Left lung (tissue), 10 donors: ENCODE results near the gene ARID5B. TPM values are rescaled to one million over a fixed set of nuclear protein-coding genes. Genes with fewer than 3 reads are reported as not detected.
A peak's percentile ranks its signal among the peaks of the same experiment; 100 is the strongest.
"Not testable (repeated sequence)": the region's sequence is repeated elsewhere in the genome, so short reads cannot be mapped to it uniquely, and the experiment has no call there.

ENCODE experiments used
- ATAC-seq: fragments of 200-7000 bp; cut with Tn5 transposase; one replicate; pipeline ENCODE4 v1.9.1; 2020; ENCODE audit warnings: moderate library complexity
- DNase-seq, 4 donors: peaks; one replicate each; pipeline ENCODE4 v3.0.0-alpha.2; 2013 to 2020
- H3K27ac ChIP-seq, 2 donors: fragments of 200-600 bp; sonication (generic) in 1 of 2; one replicate each; pipeline versions ENCODE4 v1.5.0 to v1.8.0; 2020 to 2021
- H3K27me3 ChIP-seq, 2 donors: fragments of 200-600 bp; sonication (generic) in 1 of 2; one replicate each; pipeline versions ENCODE4 v1.5.0 to v1.8.0; 2020 to 2021
- H3K36me3 ChIP-seq, 2 donors: fragments of 200-600 bp; sonication (generic) in 1 of 2; one replicate each; pipeline versions ENCODE4 v1.5.0 to v1.8.0; 2020 to 2021
- H3K4me1 ChIP-seq, 2 donors: fragments of 200-600 bp; one replicate each; pipeline ENCODE4 v1.8.0; 2021
- H3K4me3 ChIP-seq, 2 donors: fragments of 200-600 bp; sonication (generic) in 1 of 2; one replicate each; pipeline versions ENCODE4 v1.5.0 to v1.8.0; 2020 to 2021; ENCODE audit warnings: mild to moderate bottlenecking in 1 of 2
- H3K9me3 ChIP-seq, 2 donors: fragments of 200-600 bp; sonication (generic) in 1 of 2; one replicate each; pipeline versions ENCODE4 v1.5.0 to v1.8.0; 2020 to 2021
- CTCF ChIP-seq, 2 donors: fragments of 200-600 bp; sonication (generic) in 1 of 2; IDR thresholded peaks; one replicate each; pipeline versions ENCODE4 v1.5.0 to v1.8.0; 2021; ENCODE audit warnings: antibody characterized with exemption in 2 of 2
- intact Hi-C, 2 donors: fragments of 100-400 bp; cut with DNase I; formaldehyde crosslinking; loops; one replicate each; pipeline versions ENCODE4 v1.11.2 to v1.14.2; 2022
- polyA plus RNA-seq, 6 donors: library from polyadenylated mRNA; unstranded; fragments of 120-200 nt; gene quantifications; one replicate each; pipeline ENCODE4 v1.2.1, GENCODE V29; 2013; ENCODE audit not compliant: insufficient read length in 6 of 6
- total RNA-seq, 2 donors: library from RNA; stranded (reverse); fragmentation: NEBNext Ultra II Directional; extraction: Animal tissue kit (Norgen Biotek cat#: 25700); gene quantifications; one replicate each; pipeline ENCODE4 v1.2.1, GENCODE V29; 2021
- donor health status: DM: no; HTN: yes; CAD: no.
- donor health status: DM: no; HTN: no; CAD: no.

ARID5B gene
- total and polyA plus RNA-seq, 8 donors, result 29.9 to 51.5 (median 44.4) TPM

DNA sequence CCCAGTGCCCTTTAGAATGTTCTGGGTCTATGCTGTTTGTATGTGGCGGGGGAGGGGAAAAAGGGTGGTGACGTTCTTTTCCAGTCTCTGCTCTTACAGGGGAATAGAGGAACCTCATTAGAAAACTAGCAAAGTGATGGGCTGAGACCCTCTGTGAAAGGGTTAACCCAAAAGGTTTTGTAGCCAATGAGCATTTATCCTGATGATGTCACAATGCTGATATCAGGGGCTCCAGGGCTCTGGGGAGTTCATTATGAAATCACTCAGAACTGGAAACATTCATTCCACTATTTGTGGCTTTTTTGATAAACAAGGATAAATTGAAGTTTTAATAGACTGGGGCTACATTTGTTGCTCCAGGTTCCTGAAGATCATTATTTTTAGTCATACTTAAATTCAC is 71.7 kb downstream of the ARID5B start:
- Histone ChIP-seq H3K27me3 (no peaks in the 10 kb centered on the region), H3K9me3 (no peaks in the 10 kb centered on the region), H3K36me3 (no peaks in the 10 kb centered on the region), H3K4me3 (no peak overlapping the region), H3K27ac (no peak overlapping the region), H3K4me1 (peaks cover 13 to 19% of the 10 kb centered on the region in 2 donors)
- no peak for TF ChIP-seq CTCF (IDR thresholded peaks at IDR 0.05)
- DNase-seq, result no peak
- ATAC-seq, result no peak
- intact Hi-C loops, result no loop called here

DNA sequence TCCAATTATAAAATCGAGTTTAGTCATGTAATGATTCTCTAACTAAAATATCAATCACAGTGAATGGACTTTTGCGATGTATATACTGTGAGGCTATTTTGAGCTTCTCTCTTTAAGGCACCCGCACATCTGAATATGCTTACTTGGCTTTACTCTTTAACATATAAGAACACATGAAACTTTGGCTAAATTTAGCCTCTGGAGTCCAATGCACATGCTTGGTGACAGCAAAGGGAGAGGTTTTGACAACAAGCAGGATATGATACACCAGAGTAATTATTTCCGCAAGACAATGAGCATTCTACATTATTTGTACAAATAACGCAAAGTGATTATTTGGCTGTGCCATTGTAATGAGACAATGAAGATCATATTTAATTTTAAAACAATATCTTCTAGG is 72.4 kb downstream of the ARID5B start:
- no peak overlapping the region for H3K4me3 ChIP-seq
- H3K4me1 ChIP-seq, result peaks cover 13 to 23% of the 10 kb centered on the region in 2 donors
- ATAC-seq (no peak), DNase-seq (no peak)
- H3K27ac ChIP-seq, result peak overlapping the region in 1 of 2 donors; percentile 54
- no peaks in the 10 kb centered on the region for H3K9me3 ChIP-seq
- no peak for TF ChIP-seq CTCF (IDR thresholded peaks at IDR 0.05)
- H3K27me3 ChIP-seq, result no peaks in the 10 kb centered on the region
- intact Hi-C loops, result no loop called here
- no peaks in the 10 kb centered on the region for H3K36me3 ChIP-seq

GRCh38 chr10:61974601-61975390 is 73.3 kb downstream of the ARID5B start:
- DNase-seq, result peak in 2 of 4 donors; percentile 47 to 81
- Histone ChIP-seq H3K4me1 (peaks cover 13 to 28% of the 10 kb centered on the region in 2 donors), H3K27me3 (no peaks in the 10 kb centered on the region), H3K4me3 (no peak overlapping the region), H3K9me3 (no peaks in the 10 kb centered on the region), H3K36me3 (no peaks in the 10 kb centered on the region), H3K27ac (peak overlapping the region; percentile 21 to 54)
- no peak for TF ChIP-seq CTCF (IDR thresholded peaks at IDR 0.05)
- intact Hi-C loops, result no loop called here
- peak; percentile 11 for ATAC-seq

DNA sequence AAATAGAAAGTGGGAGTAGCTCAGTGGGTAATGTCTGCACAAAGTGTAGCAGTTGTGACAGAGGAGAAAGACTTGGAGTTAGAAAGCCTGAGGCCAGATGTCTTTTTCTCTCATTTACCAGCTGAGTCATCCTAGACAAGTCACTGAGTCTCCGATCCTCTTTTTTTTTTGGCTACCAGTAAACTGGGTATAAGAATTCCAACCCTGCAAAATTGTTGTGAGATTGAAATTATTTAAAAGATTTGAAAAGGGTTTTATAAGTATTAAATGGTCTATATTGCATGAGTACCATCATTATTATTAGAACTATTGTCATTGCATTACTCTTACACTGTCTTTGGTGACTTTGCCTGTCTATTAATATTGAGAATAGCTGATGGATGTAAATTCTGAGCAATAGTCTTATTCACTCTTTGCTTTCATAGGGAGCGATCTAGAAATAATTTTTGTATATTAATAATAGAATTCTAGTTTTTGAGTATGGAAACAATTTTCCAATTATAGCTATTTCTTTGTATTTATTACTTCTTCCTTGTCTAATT is 74.0 kb downstream of the ARID5B start:
- peaks cover 6 to 28% of the 10 kb centered on the region in 2 donors for H3K4me1 ChIP-seq
- no peaks in the 10 kb centered on the region for H3K27me3 ChIP-seq
- no peak for TF ChIP-seq CTCF (IDR thresholded peaks at IDR 0.05)
- DNase-seq, result no peak
- ATAC-seq, result peak; percentile 63
- peak overlapping the region; percentile 21 to 54 for H3K27ac ChIP-seq
- no peaks in the 10 kb centered on the region for H3K9me3 ChIP-seq
- H3K4me3 ChIP-seq, result no peak overlapping the region
- no peaks in the 10 kb centered on the region for H3K36me3 ChIP-seq
- intact Hi-C loops, result no loop called here

DNA sequence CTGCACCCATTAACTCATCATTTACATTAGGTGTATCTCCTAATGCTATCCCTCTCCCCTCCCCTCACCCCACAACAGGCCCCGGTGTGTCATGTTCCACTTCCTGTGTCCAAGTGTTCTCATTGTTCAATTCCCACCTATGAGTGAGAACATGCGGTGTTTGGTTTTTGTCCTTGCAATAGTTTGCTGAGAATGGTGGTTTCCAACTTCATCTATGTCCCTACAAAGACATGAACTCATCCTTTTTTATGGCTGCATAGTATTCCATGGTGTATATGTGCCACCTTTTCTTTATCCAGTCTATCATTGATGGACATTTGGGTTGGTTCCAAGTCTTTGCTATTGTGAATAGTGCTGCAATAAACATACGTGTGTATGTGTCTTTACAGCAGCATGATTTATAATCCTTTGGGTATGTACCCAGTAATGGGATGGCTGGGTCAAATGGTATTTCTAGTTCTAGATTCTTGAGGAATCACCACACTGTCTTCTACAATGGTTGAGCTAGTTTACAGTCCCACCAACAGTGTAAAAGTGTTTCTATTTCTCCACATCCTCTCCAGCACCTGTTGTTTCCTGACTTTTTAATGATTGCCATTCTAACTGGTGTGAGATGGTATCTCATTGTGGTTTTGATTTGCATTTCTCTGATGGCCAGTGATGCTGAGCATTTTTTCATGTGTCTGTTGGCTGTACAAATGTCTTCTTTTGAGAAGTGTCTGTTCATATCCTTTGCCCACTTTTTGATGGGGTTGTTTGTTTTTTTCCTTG is 75.6 kb downstream of the ARID5B start:
- H3K36me3 ChIP-seq, H3K4me3 ChIP-seq, H3K27ac ChIP-seq, DNase-seq, H3K27me3 ChIP-seq, intact Hi-C loops, H3K9me3 ChIP-seq, ATAC-seq: not testable (repeated sequence)
- H3K4me1 ChIP-seq, result peaks cover 6 to 33% of the 10 kb centered on the region in 2 donors
